Eye (tissue), 1 donor: ENCODE results near the gene DFFB.
A peak's percentile ranks its signal among the peaks of the same experiment; 100 is the strongest.

Experiments
- DNase-seq: peaks from one replicate; pipeline ENCODE4 v3.0.0-alpha.2; 2015

DFFB gene

DNA sequence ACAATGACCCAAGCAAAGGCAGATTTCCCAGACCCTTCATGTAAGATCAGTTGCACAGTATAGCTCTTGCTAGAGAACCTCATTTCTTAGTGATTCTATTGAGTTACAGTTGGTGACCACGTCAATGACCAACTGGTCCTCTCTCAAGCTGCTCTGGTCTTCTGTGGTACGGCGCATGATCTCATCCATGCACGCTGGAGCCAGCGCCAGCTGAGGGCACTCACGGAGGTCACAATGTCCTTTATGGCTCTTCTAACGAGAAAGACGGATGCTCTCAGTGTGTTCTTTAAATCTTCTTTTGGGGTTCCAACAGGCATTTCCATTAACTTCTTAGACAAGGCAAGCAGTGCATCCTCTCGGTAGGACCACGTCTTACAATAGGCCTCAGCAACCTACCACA lies 22.6 kb upstream of the DFFB start:
- no peak for DNase-seq

- no peak for DNase-seq
These were observed 20.9 kb upstream of the DFFB start for GRCh38 chr1:3836421-3836820.

DNA sequence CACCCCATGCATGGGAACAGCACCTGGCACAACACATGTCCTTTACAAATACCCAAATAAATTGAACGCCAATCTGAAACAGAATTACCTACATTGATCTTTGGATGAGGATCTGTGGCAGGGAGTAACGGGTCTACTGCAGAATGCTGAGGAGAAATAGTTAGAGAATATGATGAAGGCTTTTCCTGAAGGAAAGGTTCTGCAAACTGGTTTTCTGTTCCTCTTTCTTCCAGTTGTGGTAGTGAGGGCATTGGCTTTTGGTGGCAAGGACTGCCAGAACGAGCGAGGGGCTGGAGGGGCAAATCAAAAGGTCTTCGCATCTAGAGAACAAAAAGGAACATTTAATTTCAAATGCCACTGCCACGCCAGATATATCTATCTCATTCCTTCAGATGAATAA lies 20.1 kb upstream of the DFFB start:
- no peak for DNase-seq

GRCh38 chr1:3837685-3838084 lies 19.6 kb upstream of the DFFB start:
- DNase-seq: no peak

DNA sequence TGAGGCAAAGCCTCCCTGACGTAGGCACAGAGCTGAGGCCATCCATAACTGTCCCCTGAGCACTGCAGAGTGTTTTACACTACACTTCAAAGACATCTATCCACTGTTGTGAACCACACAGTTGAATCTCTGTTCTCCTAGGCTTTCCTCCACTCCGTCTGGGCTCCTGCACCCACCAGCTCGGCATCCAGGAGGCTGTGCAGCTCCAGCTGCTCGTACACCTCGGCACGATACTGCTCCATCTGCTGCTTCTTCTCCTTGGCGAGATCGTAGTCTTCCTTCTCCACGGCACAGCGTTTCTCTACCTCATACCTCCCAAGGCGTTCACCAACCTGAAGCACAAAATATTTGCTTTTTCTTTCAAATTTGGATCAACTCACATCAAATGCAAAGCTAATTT lies 18.5 kb upstream of the DFFB start:
- DNase-seq: no peak

GRCh38 chr1:3841491-3841890 lies 15.8 kb upstream of the DFFB start:
- no peak for DNase-seq

- no peak for DNase-seq
These were observed 14.4 kb upstream of the DFFB start for GRCh38 chr1:3842912-3843311.

DNA sequence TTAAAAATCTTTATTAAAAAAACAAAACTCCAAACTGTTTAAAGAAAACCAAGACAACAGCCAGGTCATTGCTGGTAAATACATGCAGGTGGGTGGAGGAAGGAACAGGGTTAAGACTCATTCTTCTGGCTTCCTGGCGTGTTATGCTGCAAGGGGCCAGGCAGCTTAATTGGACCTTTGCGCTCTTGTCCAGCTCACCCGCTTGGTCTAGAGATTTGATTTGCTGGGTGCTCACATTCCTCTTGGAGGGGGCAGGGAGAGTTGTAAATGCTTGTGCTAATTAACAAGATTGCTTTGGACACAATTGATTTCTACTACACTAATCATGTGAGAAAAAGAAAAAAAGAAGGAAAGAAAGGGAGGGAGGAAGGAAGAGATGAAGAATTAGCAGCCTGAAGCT lies 10.7 kb upstream of the DFFB start:
- peak; percentile 80 for DNase-seq

GRCh38 chr1:3847081-3847480 lies 10.2 kb upstream of the DFFB start:
- peak; percentile 7 for DNase-seq

GRCh38 chr1:3850857-3851256 lies 6.4 kb upstream of the DFFB start:
- DNase-seq: no peak

DNA sequence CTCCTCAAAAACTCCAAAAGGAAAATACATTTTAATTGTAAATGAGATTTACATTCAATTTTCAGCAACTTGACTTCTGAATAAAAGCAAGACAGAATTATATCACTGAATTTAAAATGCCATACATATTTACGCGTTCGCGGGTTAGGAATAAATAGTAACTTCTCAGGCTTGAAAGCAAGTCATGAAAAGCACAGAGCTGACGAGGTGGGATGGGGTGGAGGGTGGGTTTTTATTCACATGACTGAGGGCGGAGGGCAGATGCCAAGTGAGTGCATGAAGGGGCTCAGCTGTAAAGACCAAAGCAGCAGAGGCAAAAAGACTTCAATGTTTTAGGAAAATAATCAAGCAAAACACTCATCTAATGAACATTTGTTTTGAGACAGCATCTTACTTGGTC lies 6.0 kb upstream of the DFFB start:
- DNase-seq: no peak

GRCh38 chr1:3852091-3852490 lies 5.2 kb upstream of the DFFB start:
- no peak for DNase-seq

GRCh38 chr1:3852711-3853485 lies 4.4 kb upstream of the DFFB start:
- DNase-seq: no peak

GRCh38 chr1:3857791-3858129 lies 484 bp downstream of the DFFB start:
- no peak for DNase-seq

GRCh38 chr1:3858231-3858981 lies 1.1 kb downstream of the DFFB start:
- peak; percentile 53 for DNase-seq

GRCh38 chr1:3863231-3863935 lies 6.1 kb downstream of the DFFB start:
- DNase-seq: no peak

GRCh38 chr1:3864884-3865283 lies 7.6 kb downstream of the DFFB start:
- no peak for DNase-seq

DNA sequence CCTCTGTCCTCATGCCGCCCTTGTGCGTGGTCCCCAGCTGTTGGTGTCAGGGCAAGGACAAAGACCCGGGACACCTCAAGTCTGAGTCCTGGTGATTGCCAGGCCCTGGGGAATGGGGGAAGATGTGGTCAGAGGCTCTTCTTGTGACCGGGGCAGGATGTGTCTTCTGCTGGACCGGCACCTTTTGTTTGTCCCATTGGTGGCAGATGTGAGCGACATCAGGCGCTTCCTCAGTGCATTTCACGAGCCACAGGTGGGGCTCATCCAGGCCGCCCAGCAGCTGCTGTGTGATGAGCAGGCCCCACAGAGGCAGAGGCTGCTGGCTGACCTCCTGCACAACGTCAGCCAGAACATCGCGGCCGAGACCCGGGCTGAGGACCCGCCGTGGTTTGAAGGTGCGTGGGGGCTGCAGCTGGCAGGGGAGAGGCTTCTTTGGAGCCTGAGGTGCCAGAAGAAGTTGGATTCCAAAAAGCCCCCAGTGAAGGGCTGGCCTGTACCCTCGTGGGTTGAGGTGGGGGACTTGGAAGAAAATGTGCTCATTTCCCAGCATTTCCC lies 8.4 kb downstream of the DFFB start:
- peak; percentile 11 for DNase-seq

GRCh38 chr1:3868464-3869006 lies 11.3 kb downstream of the DFFB start:
- DNase-seq: no peak

DNA sequence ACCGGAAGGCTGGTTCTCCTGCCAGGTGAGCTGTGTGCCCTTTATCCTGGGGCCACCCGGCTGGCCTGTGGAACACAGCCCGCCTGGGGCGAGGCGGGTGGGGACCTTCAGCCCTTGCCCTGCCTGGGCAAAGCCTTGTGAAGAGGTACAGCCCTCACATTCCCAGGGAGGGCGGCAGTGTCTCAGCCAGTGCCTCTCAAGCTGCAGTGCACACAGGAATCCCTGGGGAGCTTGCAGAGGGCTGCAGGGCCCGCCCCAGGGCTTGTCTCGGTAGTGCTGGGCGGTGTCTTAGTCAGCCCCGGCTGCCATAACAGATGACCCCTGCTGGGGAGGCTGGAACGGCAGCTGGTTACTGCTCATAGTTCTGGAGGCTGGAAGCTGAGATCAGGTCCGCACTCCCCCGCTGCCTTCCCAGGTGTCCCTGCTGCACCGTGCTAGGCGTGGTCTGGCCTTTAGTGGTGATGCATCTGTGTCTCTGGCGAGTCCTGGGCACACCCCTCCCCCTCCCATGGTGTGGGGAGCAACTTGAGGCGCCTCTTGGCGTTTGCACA lies 12.6 kb downstream of the DFFB start:
- peak; percentile 67 for DNase-seq

GRCh38 chr1:3871451-3871805 lies 14.2 kb downstream of the DFFB start:
- DNase-seq: no peak

DNA sequence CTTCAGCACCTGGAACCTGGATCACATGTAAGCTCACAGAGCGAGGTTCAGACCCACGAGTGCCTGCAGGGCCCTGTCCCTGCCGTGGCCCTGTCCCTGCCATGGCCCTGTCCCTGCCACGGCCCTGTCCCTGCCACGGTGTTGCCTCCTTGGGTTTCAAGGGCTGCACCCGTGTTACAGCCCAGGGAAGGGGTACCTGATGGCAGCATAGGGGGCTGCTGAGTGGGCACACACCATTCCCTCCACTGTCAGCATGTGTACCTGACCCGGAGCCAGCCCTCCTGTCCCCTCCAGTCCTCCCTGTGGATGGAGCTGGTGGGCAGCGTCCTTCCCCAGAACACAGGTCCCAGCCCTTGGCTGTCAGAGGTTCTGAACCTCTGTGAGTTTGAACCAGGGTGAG lies 15.3 kb downstream of the DFFB start:
- DNase-seq: no peak

DNA sequence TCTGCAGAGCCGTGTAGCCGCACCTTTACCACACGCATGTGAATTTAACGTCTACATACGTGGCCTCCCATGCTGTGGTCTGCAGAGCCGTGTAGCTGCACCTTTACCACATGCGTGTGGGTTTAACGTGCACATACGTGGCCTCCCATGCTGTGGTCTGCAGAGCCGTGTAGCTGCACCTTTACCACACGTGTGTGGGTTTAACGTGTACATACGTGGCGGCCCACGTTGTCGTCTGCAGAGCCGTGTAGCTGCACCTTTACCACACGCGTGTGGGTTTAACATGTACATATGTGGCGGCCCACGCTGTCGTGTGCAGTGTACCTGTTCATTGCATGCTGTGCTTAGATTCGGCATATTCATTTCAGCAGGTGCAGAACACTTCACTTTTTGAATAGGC lies 17.5 kb downstream of the DFFB start:
- DNase-seq: no peak
